HG03378 (cell line): Measurements from ENCODE around the gene IPCEF1.

Experiments used
- ATAC-seq: cut with Tn5 transposase; IDR thresholded peaks from one replicate; pipeline ENCODE4 v1.9.1; 2021; ENCODE audit warnings: mild to moderate bottlenecking, moderate library complexity; ENCODE audit not compliant: unreplicated experiment

IPCEF1 gene

DNA sequence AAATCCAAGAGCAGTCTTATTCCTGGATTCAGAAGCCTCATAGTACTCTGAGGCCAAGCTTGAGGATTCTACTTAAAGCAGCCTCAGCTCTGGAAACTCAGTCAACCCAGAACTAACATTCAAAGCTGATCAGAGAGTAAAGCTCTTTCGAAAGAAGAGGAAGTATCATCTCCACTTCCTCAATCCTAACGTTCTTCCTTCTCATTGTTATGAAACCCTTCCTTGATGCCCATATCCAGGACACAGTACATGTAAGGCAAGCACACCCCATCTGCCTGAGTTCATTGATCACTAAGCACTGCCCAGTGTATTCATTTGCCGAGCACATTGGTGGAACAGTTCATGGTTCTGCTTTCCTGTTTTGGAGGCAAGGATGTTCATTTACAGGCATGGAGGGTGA, at the start of gene IPCEF1:
TSS of gene IPCEF1 (minus strand) at position 114 of the 400 bp plus-strand sequence. CDS start 90,856 bp downstream, outside the sequence.
- no peak for ATAC-seq

- no peak for ATAC-seq
Measured at GRCh38 chr6:154406301-154406700, 49.7 kb upstream of the IPCEF1 start.

- no peak for ATAC-seq
Measured at GRCh38 chr6:154404791-154405400, 48.3 kb upstream of the IPCEF1 start.

- no peak for ATAC-seq
Measured at GRCh38 chr6:154403788-154404187, 47.2 kb upstream of the IPCEF1 start.

GRCh38 chr6:154402081-154402780, 45.6 kb upstream of the IPCEF1 start:
- ATAC-seq, result no peak

- no peak for ATAC-seq
Measured at GRCh38 chr6:154399097-154399496, 42.5 kb upstream of the IPCEF1 start.

GRCh38 chr6:154397491-154398195, 41.0 kb upstream of the IPCEF1 start:
- ATAC-seq, result no peak

GRCh38 chr6:154395878-154396277, 39.3 kb upstream of the IPCEF1 start:
- no peak for ATAC-seq

GRCh38 chr6:154395316-154395715, 38.7 kb upstream of the IPCEF1 start:
- no peak for ATAC-seq

DNA sequence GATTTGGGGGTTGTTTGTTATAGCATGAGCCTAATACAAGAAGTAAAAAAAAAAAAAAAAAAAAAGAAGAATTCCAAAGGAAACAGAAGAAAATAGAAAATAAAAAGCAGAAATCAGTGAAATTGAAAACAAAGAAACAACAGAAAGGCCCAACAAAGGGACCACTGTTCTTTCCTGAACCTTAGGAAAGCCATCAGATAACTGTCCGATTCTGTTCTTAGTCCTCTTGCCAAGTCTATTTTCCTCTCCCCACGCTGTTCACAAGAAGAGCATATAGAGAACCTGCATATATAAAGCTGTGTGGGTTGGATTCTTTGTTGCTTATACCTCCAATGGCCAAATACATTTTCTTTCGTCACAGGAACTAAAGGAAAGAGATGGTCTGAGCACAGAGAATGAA, 38.0 kb upstream of the IPCEF1 start:
- ATAC-seq, result no peak

- no peak for ATAC-seq
Measured at GRCh38 chr6:154390034-154390433, 33.4 kb upstream of the IPCEF1 start.

- no peak for ATAC-seq
Measured at GRCh38 chr6:154388803-154389202, 32.2 kb upstream of the IPCEF1 start.

GRCh38 chr6:154386848-154387717, 30.5 kb upstream of the IPCEF1 start:
- no peak for ATAC-seq

GRCh38 chr6:154384191-154384590, 27.6 kb upstream of the IPCEF1 start:
- no peak for ATAC-seq

DNA sequence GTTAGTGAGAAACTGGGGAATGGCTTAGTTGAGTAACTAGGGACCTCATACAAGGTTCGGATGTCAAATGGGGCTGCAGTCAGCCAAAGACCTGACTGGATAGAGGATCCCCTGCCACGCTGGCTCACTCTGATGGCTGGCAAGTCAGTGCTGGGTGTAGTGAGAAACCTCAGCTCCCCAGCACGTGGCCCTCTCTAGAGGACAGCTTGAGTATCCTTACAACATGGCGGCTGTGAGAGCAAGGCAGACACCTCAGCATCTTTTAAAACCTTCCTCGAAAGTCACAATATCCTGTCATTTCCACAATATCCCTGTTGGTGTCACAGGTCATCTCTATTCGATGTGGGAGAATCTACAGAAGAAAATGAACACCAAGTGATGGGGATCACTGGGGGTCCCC, 26.7 kb upstream of the IPCEF1 start:
- no peak for ATAC-seq

DNA sequence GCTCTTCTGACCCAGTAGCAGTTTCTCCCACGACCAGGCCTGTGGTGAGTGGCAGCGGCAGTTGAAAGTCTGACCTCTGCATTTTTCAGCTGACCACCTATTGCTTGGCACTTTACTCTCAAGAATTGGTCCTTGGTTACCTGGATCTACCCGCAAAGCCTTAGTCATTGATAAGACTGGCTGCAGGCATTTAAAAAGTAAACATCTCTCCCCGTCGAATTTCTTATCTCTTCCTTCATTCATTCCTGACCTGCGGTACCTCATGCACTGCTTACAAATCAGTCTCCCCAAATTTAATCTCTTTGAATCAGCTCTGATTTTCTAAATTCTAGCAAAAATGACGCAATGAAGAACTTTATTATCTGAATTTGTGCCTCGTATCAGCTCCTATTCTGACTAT, 26.1 kb upstream of the IPCEF1 start:
- ATAC-seq, result no peak

DNA sequence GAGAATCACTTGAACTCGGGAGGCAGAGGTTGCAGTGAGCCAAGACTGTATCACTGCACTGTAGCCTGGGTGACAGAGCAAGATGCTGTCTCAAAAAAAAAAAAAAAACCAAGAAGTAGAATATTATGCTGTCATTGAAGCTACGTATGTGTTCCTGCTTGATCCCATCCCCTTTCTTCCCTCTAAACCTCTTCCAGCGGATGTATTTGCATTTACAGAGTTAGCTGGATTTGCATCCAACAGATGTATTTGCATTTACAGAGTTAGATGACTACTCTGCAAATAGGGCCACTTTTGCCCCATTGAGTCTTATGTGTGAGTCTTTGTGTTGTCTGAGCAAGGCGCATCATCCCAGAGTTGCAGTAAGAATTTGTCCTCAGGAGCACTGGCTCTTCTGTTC, 24.9 kb upstream of the IPCEF1 start:
- no peak for ATAC-seq

GRCh38 chr6:154380741-154381140, 24.1 kb upstream of the IPCEF1 start:
- no peak for ATAC-seq

- ATAC-seq, result no peak
Measured at GRCh38 chr6:154379585-154379984, 23.0 kb upstream of the IPCEF1 start.

- ATAC-seq, result no peak
Measured at GRCh38 chr6:154378518-154378917, 21.9 kb upstream of the IPCEF1 start.

- ATAC-seq, result no peak
Measured at GRCh38 chr6:154377726-154378125, 21.1 kb upstream of the IPCEF1 start.
